Ovary (tissue), 9 donors: ENCODE results near the gene BUD31. TPM values are rescaled to one million over a fixed set of nuclear protein-coding genes. Genes with fewer than 3 reads are reported as not detected.

Source experiments
- DNase-seq, 5 donors: peaks; one replicate each; pipeline ENCODE4 v3.0.0-alpha.2; 2019 to 2020
- H3K27ac ChIP-seq, 2 donors: fragments of 200-600 bp; one replicate each; pipeline versions ENCODE4 v1.5.1 to v1.8.0; 2019 to 2022
- H3K27me3 ChIP-seq: fragments of 200-600 bp; one replicate; pipeline ENCODE4 v1.8.0; 2022
- H3K36me3 ChIP-seq: fragments of 200-600 bp; sonication (generic); one replicate; pipeline ENCODE4 v1.5.1; 2019
- H3K4me1 ChIP-seq: one replicate; pipeline ENCODE4 v1.8.1; 2013; ENCODE audit warnings: mild to moderate bottlenecking, moderate library complexity; ENCODE audit not compliant: insufficient read depth
- H3K4me3 ChIP-seq: fragments of 200-600 bp; sonication (generic); one replicate; pipeline ENCODE4 v1.5.1; 2017
- H3K9me3 ChIP-seq, 2 donors: fragments of 200-600 bp in 1 of 2; sonication (generic) in 1 of 2; one replicate each; pipeline versions ENCODE4 v1.5.1 to v1.8.1; 2013 to 2019; ENCODE audit warnings: mild to moderate bottlenecking in 1 of 2, moderate library complexity in 1 of 2
- CTCF ChIP-seq, 3 donors: fragments of 450-650 bp in 2 of 3; fragments of 200-600 bp in 1 of 3; IDR thresholded peaks; one replicate each; pipeline versions ENCODE4 v1.5.1 to v1.8.0; 2016 to 2022; ENCODE audit warnings: antibody characterized with exemption in 3 of 3, mild to moderate bottlenecking in 1 of 3
- EP300 ChIP-seq: sonication (generic); formaldehyde crosslinking; IDR thresholded peaks from one replicate; pipeline ENCODE4 v1.6.1; 2017; ENCODE audit warnings: antibody characterized with exemption
- POLR2A ChIP-seq: fragments of 450-650 bp; IDR thresholded peaks from one replicate; pipeline ENCODE4 v1.6.1; 2017; ENCODE audit warnings: antibody characterized with exemption, mild to moderate bottlenecking, moderate library complexity
- WGBS, 3 donors: extraction: QIAGEN DNeasy Blood & Tissue Kit in 1 of 3; methylation state at CpG; one replicate each; pipeline versions ENCODE4 v1.1.5 to v1.1.7; 2013 to 2017; 5-methylcytosine and 5-hydroxymethylcytosine counted together
- intact Hi-C, 4 donors: fragments of 100-400 bp; cut with DNase I; formaldehyde crosslinking; loops; one replicate each; pipeline versions ENCODE4 v1.11.0 to v1.15.1; 2022 to 2023
- polyA plus RNA-seq, 2 donors: library from polyadenylated mRNA; stranded (reverse); fragments of 200-250 nt in 1 of 2; fragments of 350-450 nt in 1 of 2; fragmentation: Illumina TruSeq in 1 of 2; extraction: RNeasy Lipid Tissue Mini Kit (QIAGEN cat#74804) in 1 of 2; gene quantifications; one replicate each; pipeline ENCODE4 v1.2.3, GENCODE V29; 2013 to 2014
- total RNA-seq, 7 donors: library from RNA; depleted of rRNA in 2 of 7; stranded (reverse); fragments of >200 nt in 2 of 7; fragmentation: NEBNext Ultra II Directional in 3 of 7; extraction: Animal tissue kit (Norgen Biotek cat#: 25700) in 3 of 7; gene quantifications; one replicate each; pipeline versions ENCODE4 v1.1.0 to v1.2.4, GENCODE V29; 2016 to 2023
- donor health status: DM: no; HTN: no; CAD: no; lungs with moderate emphysema.
- donor health status: DM: no; HTN: no; CAD: no.
- donor health status: Bipolar disorder and iron deficiency.
- donor health status: DM: yes; HTN: yes; CAD: no.
- donor health status: DM: no; HTN: no; CAD: no.
- donor health status: DM: yes; HTN: yes; CAD: no.

The BUD31 gene
- total and polyA plus RNA-seq, 9 donors: 44.4 to 157 (median 65.2) TPM

GRCh38 chr7:99420213-99420612 is 11.4 kb downstream of the BUD31 start:
- intact Hi-C loops: no loop called here
- no peak for DNase-seq
- no peak for TF ChIP-seq CTCF (IDR thresholded peaks at IDR 0.05)
- TF ChIP-seq EP300: no peak
- TF ChIP-seq POLR2A: no peak
- H3K27ac ChIP-seq: no peak overlapping the region
- no peak overlapping the region for H3K4me3 ChIP-seq
- no peaks in the 10 kb centered on the region for H3K9me3 ChIP-seq
- H3K27me3 ChIP-seq: no peaks in the 10 kb centered on the region
- 81 to 86% (median 84%) methylated on average over 5 of the region's 5 CpGs for WGBS, 3 donors
- H3K36me3 ChIP-seq: no peaks in the 10 kb centered on the region
- H3K4me1 ChIP-seq: no peaks in the 10 kb centered on the region

GRCh38 chr7:99420986-99421385 is 12.2 kb downstream of the BUD31 start:
- Histone ChIP-seq H3K4me1 (no peaks in the 10 kb centered on the region), H3K4me3 (no peak overlapping the region), H3K27ac (no peak overlapping the region), H3K9me3 (no peaks in the 10 kb centered on the region), H3K27me3 (no peaks in the 10 kb centered on the region), H3K36me3 (no peaks in the 10 kb centered on the region)
- TF ChIP-seq POLR2A (no peak), EP300 (no peak), CTCF (IDR thresholded peaks at IDR 0.05) (no peak)
- intact Hi-C loops: no loop called here
- no peak for DNase-seq
- WGBS, 3 donors: 74 to 77% (median 75%) methylated on average over 7 of the region's 7 CpGs

GRCh38 chr7:99422186-99422585 is 13.4 kb downstream of the BUD31 start:
- Histone ChIP-seq H3K36me3 (no peaks in the 10 kb centered on the region), H3K27ac (no peak overlapping the region), H3K4me3 (no peak overlapping the region), H3K27me3 (no peaks in the 10 kb centered on the region), H3K9me3 (no peaks in the 10 kb centered on the region), H3K4me1 (no peaks in the 10 kb centered on the region)
- DNase-seq: no peak
- WGBS, 3 donors: 81 to 88% (median 84%) methylated on average over 11 of the region's 11 CpGs
- intact Hi-C loops: no loop called here
- no peak for TF ChIP-seq EP300
- no peak for TF ChIP-seq CTCF (IDR thresholded peaks at IDR 0.05)
- TF ChIP-seq POLR2A: no peak

GRCh38 chr7:99422625-99423024 is 13.9 kb downstream of the BUD31 start:
- Histone ChIP-seq H3K4me3 (no peak overlapping the region), H3K9me3 (no peaks in the 10 kb centered on the region), H3K36me3 (no peaks in the 10 kb centered on the region), H3K27me3 (no peaks in the 10 kb centered on the region), H3K4me1 (no peaks in the 10 kb centered on the region), H3K27ac (no peak overlapping the region)
- 71 to 74% (median 72%) methylated on average over 5 of the region's 5 CpGs for WGBS, 3 donors
- no peak for TF ChIP-seq EP300
- TF ChIP-seq CTCF (IDR thresholded peaks at IDR 0.05): no peak
- TF ChIP-seq POLR2A: no peak
- DNase-seq: no peak
- intact Hi-C loops: no loop called here
